KBM-7 (cell line): ENCODE results near the gene TXNRD2.

ENCODE experiments used
- DNase-seq: peaks from one replicate; pipeline ENCODE4 v3.0.0-alpha.2; 2015
- in situ Hi-C: fragments of 300-500 bp; cut with MboI; formaldehyde crosslinking; loops from 2 replicates; pipeline ENCODE4 v1.14.3; 2020; ENCODE audit warnings: low sequenced_read_pairs, low pct_unique_long_range_greater_than_20kb, mixed read lengths

TXNRD2 gene

GRCh38 chr22:19941365-19942082 lies at the start of gene TXNRD2, which contains the start of gene COMT:
TSS of gene TXNRD2 (minus strand) at chr22:19941818. CDS start at chr22:19941803, 15 bp downstream.
TSS of gene COMT (plus strand) at chr22:19941772. CDS start at chr22:19962527, 20,755 bp downstream.
- peak; percentile 51 for DNase-seq
- in situ Hi-C loops: no loop called here

DNA sequence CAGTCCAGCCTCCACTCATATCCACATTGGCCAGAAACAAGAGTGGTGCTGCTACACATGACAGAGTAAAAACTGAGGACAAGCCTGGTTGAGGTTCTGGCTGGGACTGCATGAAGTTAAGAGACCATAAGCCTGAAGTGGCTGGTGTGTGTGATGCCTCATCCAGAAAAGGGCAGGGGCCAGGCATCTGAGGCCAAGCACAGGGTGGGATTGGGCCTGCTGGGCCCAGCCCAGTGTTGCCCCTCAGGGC lies 49.7 kb upstream of the TXNRD2 start:
- DNase-seq: no peak
- in situ Hi-C loops: loop anchor here (10.0 kb wide), 1 partner anchor 63 kb away; no protein-coding TSS in a partner anchor

GRCh38 chr22:19990609-19991394 lies 49.2 kb upstream of the TXNRD2 start:
- in situ Hi-C loops: loop anchor here (10.0 kb wide), 1 partner anchor 64 kb away; no protein-coding TSS in a partner anchor
- no peak for DNase-seq

DNA sequence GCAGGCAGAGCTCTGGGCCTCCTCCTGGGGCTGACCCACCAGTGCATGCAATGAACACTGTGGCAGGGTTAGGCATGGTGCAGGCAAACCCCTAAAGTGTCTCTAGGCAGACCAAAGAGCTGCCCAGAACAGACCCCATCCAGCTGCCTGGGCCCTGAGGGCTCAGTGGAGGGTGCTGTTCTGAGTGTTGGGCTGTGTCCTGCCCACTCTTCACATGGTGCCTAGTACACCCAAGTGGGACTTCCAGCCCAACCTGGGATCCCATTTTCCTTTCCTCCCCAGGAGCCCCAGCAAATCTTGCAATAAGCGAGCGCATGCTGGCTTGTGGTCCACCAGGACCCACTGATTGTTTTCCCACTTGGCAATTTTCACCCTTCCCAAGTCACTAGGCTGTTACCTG lies 48.6 kb upstream of the TXNRD2 start:
- no peak for DNase-seq
- in situ Hi-C loops: loop anchor here (10.0 kb wide), 1 partner anchor 65 kb away; no protein-coding TSS in a partner anchor

DNA sequence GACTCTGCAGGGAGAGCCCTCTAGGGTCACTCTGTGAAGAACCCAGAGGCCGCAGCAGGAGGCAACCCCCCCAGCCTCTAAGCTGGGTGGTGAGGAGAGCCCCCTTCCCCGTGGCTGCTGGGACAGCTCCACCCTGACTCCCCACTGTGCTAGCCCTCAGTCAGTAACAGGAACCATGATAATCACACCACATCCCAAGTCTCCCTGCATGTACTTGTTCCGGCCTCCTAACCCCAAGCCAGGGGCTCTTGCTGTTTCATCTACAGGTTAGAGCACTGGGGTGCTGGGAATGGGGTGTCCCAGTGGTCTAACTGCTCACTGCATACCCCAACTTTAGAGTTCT lies 48.1 kb upstream of the TXNRD2 start:
- in situ Hi-C loops: loop anchor here (10.0 kb wide), 1 partner anchor 65 kb away; no protein-coding TSS in a partner anchor
- no peak for DNase-seq

DNA sequence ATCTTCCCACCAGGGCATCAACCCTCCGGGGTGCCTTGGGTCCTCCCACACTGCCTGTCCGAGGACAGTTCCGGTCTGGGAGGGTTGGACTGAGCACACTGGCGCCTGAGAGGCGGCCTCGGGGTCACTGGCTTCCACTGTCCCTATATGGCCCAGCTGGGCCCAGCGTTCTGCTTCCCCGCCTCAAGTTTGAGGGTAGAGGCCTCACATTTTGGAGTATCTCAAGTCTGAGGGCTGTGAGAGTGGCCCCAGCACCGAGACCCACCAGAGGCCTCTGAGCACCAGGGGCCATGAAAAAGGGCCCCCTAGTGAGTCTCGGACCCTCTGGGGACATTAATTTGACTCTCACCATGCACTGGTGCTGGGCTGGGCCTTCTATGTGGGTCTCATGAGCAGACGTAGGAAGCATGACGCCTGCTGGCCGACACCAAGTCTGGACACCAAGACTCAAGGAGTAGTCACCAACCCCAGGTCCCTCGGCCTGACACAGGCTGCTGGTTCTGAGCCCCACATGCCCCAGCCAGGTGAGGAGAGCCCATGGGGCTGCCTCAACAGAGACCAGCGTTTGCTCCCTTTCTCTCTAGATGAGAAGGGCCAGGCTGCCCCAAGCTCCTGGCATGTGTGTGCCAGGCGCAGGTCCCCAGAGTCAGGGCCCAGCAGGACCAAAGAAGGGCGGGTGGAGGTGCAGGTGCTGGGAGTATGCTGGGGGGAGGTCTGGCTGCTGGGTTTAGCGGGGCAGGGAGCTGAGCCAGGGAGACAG lies 47.5 kb upstream of the TXNRD2 start:
- in situ Hi-C loops: no loop called here
- no peak for DNase-seq

- no peak for DNase-seq
- in situ Hi-C loops: no loop called here
Measured at GRCh38 chr22:19988331-19988808, 46.8 kb upstream of the TXNRD2 start.

DNA sequence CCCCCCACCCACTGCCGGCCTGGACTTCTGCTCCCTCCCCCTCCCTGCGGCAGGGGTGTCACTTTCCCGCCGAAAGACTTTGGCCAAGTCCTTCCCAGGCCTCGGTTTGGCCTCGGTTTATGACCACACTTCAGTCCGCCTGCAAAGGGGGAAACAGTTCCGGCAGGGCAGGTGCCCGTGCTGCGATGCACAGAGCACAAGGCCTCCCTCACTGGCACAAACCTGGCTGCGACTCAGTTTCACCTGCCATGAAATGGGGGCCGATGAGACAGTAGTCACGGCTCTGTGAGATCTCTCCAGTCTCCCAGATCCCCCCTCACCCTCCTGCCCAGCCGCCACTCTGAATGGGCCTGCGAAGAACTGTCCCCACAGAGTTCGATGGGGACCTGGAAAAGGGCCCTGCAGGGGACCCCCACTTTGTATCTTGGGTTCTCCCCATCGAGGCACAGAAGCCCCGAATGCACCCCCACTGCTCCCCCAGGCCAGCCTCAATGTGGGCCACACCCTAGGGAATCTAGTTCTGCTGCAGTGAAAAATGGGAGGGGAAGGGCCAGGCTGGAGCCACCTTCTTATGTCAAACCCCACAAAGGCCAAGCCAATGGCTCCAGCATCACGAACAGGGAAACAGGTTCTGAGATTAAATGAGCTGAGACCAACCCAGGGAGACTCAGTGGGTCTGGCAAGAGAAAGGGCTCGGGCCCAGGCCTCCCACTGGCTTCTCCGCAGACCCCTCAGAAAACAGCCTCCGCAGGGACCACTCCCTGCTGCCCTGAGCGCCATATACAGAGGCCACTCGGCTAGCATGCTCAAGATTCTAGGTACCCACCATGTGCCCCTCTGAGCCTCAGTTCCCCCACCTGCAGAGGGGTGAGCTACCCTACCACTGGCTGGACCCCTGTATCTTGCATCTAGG lies 46.0 kb upstream of the TXNRD2 start:
- no peak for DNase-seq
- in situ Hi-C loops: no loop called here

DNA sequence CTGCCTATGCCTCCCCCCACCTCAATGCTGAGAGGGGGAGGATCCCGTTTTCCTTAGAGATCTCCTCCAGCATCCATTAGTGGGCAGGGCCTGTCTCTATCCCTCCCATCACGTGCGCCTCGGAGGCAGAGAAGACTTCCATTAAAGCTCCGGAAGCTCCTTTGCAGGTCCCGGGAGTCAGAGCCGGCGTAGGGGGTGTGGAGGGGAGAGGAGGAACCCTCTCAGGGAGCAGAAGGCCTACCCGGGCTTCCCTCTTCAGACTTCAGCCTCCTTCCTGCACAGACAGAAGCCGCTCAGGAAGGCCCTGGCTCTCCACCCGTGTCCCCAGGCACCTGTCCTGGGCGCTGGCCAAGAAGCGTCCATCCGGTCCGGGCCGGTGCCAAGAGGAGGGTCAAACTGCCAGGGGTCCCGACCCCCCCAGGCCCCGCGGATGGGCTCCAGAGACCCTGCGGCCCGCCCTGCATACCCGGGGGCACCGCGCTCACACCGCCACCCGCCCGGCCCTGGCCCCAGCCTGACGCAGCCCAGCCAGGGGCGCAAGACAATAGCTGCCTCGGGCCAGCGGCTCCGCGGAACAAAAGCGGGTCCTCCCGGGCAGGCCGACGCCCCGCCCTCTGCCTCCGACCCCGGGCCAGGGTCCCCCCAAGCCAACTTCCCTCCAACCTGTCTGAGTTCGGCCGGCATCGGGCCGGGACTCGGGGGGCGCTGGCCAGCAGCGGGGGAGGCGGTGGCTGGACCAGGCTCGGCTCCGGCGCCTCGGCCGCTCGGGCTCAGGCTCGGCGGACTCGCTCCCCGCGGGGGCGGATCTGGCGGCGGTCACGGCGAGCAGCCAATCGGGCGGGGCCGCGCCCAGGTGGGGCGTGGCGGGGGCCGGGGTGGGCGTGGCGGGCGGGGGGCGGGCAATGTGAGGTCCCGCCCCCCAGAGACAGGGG lies 45.1 kb upstream of the TXNRD2 start:
- DNase-seq: peak; percentile 73
- in situ Hi-C loops: no loop called here

- DNase-seq: no peak
- in situ Hi-C loops: no loop called here
Measured at GRCh38 chr22:19986011-19986409, 44.4 kb upstream of the TXNRD2 start.

DNA sequence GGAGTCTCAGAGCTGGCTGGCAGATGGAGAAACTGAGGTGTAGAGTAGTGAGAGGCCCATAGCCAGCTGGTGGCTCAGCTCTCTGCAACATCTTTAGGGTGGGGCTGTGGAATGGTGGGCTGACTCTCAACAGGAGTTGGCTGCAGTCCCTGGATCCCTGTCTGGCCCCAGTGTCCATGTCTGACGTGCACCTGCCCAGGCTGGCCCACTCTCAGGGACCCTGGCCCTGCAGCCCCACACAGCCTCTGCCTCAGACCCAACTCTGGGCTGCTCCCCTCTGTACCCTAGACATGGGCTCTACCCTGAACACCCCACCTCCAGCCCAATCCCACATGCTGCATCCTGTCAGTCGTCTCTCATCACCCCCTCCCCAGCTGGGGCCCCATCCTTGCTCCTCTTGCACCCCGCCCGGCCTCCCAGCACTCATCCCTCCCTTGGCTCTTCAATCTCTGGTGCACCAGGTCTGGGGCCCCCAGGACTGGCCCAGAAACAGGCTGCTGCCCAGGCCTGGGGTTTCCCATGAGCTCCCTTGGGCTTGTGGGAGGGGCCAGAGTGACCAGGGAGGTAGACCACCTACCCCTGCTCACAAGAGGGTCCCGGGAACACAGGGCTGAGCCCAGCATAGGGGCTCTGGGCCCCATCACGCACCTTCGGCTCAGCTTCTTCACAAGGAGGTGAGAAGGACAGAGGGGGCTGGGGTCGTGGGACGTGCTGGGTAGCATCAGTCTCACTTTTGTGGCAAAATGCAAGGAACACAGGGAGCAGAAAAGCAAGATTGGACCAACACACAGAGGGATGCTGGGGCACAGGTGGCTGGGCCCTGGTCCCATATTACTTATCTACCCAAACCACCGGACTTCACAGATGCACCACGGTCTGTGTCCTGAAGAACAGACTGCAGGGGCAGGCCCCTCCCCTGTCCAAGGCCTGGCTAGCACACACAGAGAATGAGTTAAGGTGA lies 43.5 kb upstream of the TXNRD2 start:
- DNase-seq: no peak
- in situ Hi-C loops: no loop called here

DNA sequence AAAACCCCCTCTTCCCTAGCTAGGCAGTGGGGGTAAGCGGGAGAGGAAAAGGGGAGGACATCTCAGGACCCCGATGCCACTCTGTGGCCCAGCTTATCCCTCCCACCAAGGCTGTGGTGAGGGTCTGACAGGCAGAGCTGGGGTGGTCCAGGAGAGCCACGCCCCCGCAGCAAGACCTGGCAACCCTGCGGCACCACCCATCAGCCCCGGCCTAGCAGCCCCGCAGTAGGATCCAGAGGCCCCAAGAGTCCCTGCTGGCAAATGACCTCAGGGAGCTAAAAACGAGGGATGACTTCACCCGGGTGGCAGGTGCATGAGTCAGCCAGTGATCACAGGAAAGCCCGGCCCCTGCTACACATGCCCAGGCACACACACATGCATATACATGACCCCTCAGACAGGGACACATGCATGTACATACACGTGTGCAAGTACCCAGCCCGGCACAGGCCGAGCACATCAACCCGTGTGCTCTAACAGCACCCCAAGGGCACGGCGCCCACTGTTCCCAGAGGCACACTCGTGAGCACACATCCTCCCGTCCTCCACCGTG lies 42.7 kb upstream of the TXNRD2 start:
- no peak for DNase-seq
- in situ Hi-C loops: no loop called here

DNA sequence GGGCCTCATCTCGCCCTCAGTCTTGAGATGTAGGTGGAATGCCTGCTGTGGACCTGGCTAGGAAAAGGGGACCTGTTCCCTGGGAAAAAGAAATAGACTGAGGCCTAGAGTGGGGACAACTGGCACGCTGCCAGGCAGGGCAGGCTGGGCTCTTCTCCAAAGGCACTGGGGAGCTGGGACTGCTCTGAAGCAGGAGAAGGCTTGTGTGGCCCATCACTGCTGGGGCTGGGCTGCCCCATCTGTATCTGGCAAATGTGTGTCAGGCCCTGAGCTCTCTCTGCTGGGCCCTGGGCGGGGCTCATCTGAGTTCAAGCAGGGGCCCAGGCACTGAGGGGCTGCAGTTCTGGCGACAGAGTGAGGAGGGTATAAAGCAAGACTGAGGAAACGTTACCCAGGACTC lies 42.1 kb upstream of the TXNRD2 start:
- in situ Hi-C loops: no loop called here
- DNase-seq: no peak

- in situ Hi-C loops: no loop called here
- DNase-seq: no peak
Measured at GRCh38 chr22:19982991-19983578, 41.5 kb upstream of the TXNRD2 start.

DNA sequence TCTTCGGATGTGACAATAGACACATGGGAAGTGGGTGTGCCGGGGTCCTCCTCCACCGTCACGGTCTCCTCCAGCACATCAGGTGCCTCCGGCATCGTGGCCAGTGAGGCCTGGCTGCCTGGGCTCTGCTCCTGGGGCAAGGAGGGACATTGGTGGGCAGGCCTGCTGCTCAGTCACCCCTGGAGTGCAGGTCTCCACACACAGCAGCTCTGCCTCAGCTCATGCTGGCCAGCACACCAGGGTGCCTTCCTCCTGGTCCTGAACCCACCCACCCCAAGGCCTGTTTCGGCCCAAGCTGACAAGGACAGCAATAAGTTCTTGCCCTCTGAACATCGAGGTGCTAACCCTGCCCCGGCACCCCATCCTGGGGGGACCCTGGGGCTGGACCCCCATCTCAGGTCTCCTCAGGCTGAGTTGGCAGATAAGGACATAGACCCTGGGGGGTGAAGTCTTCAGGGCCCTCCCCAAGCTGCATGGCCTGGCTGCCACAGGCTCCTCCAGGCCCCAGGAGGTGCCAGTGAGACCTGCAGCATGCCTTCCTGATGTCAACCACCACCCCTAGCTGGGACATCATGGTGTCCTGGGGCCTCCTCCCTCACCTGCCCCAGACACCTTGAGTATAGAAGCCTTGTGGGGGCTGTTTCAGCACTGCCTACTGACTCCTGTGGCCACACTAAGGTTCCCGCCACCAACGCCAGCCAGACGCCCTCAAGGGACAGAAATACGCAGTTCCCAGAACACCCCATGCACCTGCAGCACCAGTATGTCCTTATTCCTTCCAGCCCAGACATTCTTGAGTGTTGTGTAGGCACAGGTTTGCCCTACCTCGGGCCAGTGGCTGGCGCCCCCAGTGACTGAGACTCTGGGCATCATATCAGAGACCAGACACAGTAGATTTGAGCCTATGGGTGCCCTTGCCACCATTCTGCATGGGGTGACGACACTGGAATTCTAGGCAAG lies 40.6 kb upstream of the TXNRD2 start:
- in situ Hi-C loops: no loop called here
- no peak for DNase-seq
